HG02973 (cell line): ENCODE measurements around the gene PHLDA2.

Experiments used
- ATAC-seq: cut with Tn5 transposase; IDR thresholded peaks from one replicate; pipeline ENCODE4 v1.9.1; 2021; ENCODE audit warnings: moderate library complexity; ENCODE audit not compliant: unreplicated experiment

PHLDA2 gene

GRCh38 chr11:2929950-2930703 is 907 bp upstream of the PHLDA2 start:
- no peak for ATAC-seq

GRCh38 chr11:2929531-2929949 is 320 bp upstream of the PHLDA2 start:
- ATAC-seq = no peak

GRCh38 chr11:2927851-2928604 is 1.2 kb downstream of the PHLDA2 start:
- ATAC-seq = no peak

GRCh38 chr11:2927121-2927800 is 2.0 kb downstream of the PHLDA2 start:
- ATAC-seq = no peak

GRCh38 chr11:2926611-2927051 is 2.6 kb downstream of the PHLDA2 start:
- no peak for ATAC-seq

GRCh38 chr11:2924821-2925675 is 4.2 kb downstream of the PHLDA2 start:
- ATAC-seq = no peak

GRCh38 chr11:2924381-2924780 is 4.8 kb downstream of the PHLDA2 start:
- ATAC-seq = no peak

- no peak for ATAC-seq
These were observed 5.5 kb downstream of the PHLDA2 start for GRCh38 chr11:2923446-2924375.

- no peak for ATAC-seq
These were observed 6.6 kb downstream of the PHLDA2 start for GRCh38 chr11:2922655-2923054.

GRCh38 chr11:2921742-2922493 is 7.3 kb downstream of the PHLDA2 start:
- no peak for ATAC-seq

GRCh38 chr11:2921261-2921660 is 8.0 kb downstream of the PHLDA2 start:
- ATAC-seq = no peak

- ATAC-seq = no peak
These were observed 8.9 kb downstream of the PHLDA2 start for GRCh38 chr11:2920343-2920742.

- no peak for ATAC-seq
These were observed 9.4 kb downstream of the PHLDA2 start for GRCh38 chr11:2919837-2920236.

GRCh38 chr11:2919188-2919587 is 10.0 kb downstream of the PHLDA2 start:
- ATAC-seq = no peak

- ATAC-seq = no peak
These were observed 11.3 kb downstream of the PHLDA2 start for GRCh38 chr11:2917842-2918490.

GRCh38 chr11:2916892-2917645 is 12.2 kb downstream of the PHLDA2 start:
- ATAC-seq = no peak

GRCh38 chr11:2916114-2916891 is 12.9 kb downstream of the PHLDA2 start:
- ATAC-seq = no peak
